ENCODE results near the gene TP53I13. TPM values are rescaled to one million over a fixed set of nuclear protein-coding genes. Genes with fewer than 3 reads are reported as not detected.

TP53I13 gene
- total and polyA plus RNA-seq, 2 of the 13 experiments (the other 11 are each of a cell fraction or from before 2014, with no cell fraction given) = 16.9 to 25.7 TPM

- H3K4me2 ChIP-seq (ENCODE audit: low read depth, low read length) = no peak overlapping the region
- H4K20me1 ChIP-seq (ENCODE audit: insufficient read depth, low read length) = 0 out of 2 replicates have a peak, but pooled peaks cover 5% of the 10 kb centered on the region
- H3K4me1 ChIP-seq (ENCODE audit: insufficient read depth, low read length) = peaks cover 40% of the 10 kb centered on the region
- H3K9me3 ChIP-seq (ENCODE audit: low read length) = no peaks in the 10 kb centered on the region
- no peak for ATAC-seq
- no peak overlapping the region for H3K4me3 ChIP-seq (replicated peaks in 1 of 3; ENCODE audit: insufficient read depth in 1 of 3, low read depth in 2 of 3, low read length in 3 of 3)
- no peak overlapping the region for H3K27ac ChIP-seq (ENCODE audit: extremely low read length, insufficient read depth, low read length)
- intact Hi-C loops (cut with micrococcal nuclease; ENCODE audit: unreplicated experiment) (loop anchor here (10.0 kb wide), 1 partner anchor 265 kb away; the partner anchor contains the start of gene NUFIP2), in situ Hi-C loops (cut with HindIII; ENCODE audit: extremely low pct_ligation_motif_present, low pct_unique_long_range_greater_than_20kb) (no loop called here)
- no peaks in the 10 kb centered on the region for H3K79me2 ChIP-seq (ENCODE audit: insufficient read depth, low read length)
- BruUV-seq (replicated peaks) = no TSS peak
- CTCF ChIA-PET (ENCODE audit: low intra/inter-chr PET ratio, low total read pairs) = no interaction called here
- POLR2A ChIA-PET = interaction anchor here (1.2 kb wide), 1 partner anchor 32 kb away, joined by 3 read pairs; no protein-coding TSS in a partner anchor
- no peak overlapping the region for H3K9ac ChIP-seq (ENCODE audit: insufficient read depth, low read depth, low read length)
- TF ChIP-seq NPAS2 (CRISPR knock-in tag; IDR thresholded peaks at IDR 0.05; ENCODE audit: borderline replicate concordance) = no peak
- no peak for TF ChIP-seq AHR (CRISPR knock-in tag; IDR thresholded peaks at IDR 0.05)
- TF ChIP-seq MAFG (CRISPR knock-in tag; IDR thresholded peaks at IDR 0.05) = no peak
- TF ChIP-seq, protein P1, sequence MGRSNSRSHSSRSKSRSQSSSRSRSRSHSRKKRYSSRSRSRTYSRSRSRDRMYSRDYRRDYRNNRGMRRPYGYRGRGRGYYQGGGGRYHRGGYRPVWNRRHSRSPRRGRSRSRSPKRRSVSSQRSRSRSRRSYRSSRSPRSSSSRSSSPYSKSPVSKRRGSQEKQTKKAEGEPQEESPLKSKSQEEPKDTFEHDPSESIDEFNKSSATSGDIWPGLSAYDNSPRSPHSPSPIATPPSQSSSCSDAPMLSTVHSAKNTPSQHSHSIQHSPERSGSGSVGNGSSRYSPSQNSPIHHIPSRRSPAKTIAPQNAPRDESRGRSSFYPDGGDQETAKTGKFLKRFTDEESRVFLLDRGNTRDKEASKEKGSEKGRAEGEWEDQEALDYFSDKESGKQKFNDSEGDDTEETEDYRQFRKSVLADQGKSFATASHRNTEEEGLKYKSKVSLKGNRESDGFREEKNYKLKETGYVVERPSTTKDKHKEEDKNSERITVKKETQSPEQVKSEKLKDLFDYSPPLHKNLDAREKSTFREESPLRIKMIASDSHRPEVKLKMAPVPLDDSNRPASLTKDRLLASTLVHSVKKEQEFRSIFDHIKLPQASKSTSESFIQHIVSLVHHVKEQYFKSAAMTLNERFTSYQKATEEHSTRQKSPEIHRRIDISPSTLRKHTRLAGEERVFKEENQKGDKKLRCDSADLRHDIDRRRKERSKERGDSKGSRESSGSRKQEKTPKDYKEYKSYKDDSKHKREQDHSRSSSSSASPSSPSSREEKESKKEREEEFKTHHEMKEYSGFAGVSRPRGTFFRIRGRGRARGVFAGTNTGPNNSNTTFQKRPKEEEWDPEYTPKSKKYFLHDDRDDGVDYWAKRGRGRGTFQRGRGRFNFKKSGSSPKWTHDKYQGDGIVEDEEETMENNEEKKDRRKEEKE (IDR thresholded peaks at IDR 0.05) = no peak
- no peak for DNase-seq (ENCODE audit: low spot score)
- H3K27me3 ChIP-seq (ENCODE audit: control insufficient read depth in 1 of 2, insufficient read depth in 2 of 2, low read length in 2 of 2) = 0 out of 5 replicates have a peak, but pooled peaks cover 0 to 8% of the 10 kb centered on the region in 2 experiments
- no peak for FAIRE-seq
- 85% methylated on average over 2 of the region's 2 CpGs for WGBS (ENCODE audit: low lambda C conversion rate)
- no peaks in the 10 kb centered on the region; a peak in 1 of 5 replicates for H3K36me3 ChIP-seq (replicated peaks in 1 of 2; ENCODE audit: control insufficient read depth in 1 of 2, insufficient read depth in 2 of 2, low read length in 2 of 2)
- H2AFZ ChIP-seq (ENCODE audit: low read length) = no peak overlapping the region
Observed at GRCh38 chr17:29559640-29560039, 8.9 kb upstream of the TP53I13 start.

DNA sequence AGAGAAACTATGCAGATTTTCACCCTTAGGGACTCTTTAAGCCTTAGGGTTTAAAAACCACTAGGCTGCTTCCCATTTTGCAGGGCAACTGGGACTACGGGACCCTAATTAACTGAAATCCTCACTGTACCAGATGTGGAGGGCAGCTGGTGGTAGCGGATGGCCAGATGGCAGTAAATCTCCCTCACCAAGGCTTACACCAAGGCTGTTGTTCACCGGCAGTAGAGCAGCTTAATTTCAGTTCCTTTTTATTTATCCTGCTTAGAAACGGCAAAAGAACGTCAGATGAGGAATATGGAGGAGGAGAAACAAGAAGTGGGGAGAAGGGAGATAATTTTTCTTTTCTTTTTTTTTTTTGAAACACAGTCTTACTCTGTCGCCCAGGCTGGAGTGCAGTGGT, 8.2 kb upstream of the TP53I13 start:
- ChIA-PET POLR2A (interaction anchor here (1.2 kb wide), 1 partner anchor 32 kb away, joined by 3 read pairs; no protein-coding TSS in a partner anchor), CTCF (ENCODE audit: low intra/inter-chr PET ratio, low total read pairs) (no interaction called here)
- Histone ChIP-seq H3K4me1 (ENCODE audit: insufficient read depth, low read length) (peaks cover 40% of the 10 kb centered on the region), H3K36me3 (replicated peaks in 1 of 2; ENCODE audit: control insufficient read depth in 1 of 2, insufficient read depth in 2 of 2, low read length in 2 of 2) (no peaks in the 10 kb centered on the region; a peak in 1 of 5 replicates), H3K4me3 (replicated peaks in 1 of 3; ENCODE audit: insufficient read depth in 1 of 3, low read depth in 2 of 3, low read length in 3 of 3) (no peak overlapping the region), H4K20me1 (ENCODE audit: insufficient read depth, low read length) (0 out of 2 replicates have a peak, but pooled peaks cover 5% of the 10 kb centered on the region), H3K9me3 (ENCODE audit: low read length) (no peaks in the 10 kb centered on the region), H3K27me3 (ENCODE audit: control insufficient read depth in 1 of 2, insufficient read depth in 2 of 2, low read length in 2 of 2) (0 out of 5 replicates have a peak, but pooled peaks cover 0 to under 1% of the 10 kb centered on the region in 2 experiments), H3K4me2 (ENCODE audit: low read depth, low read length) (no peak overlapping the region), H3K79me2 (ENCODE audit: insufficient read depth, low read length) (no peaks in the 10 kb centered on the region), H2AFZ (ENCODE audit: low read length) (no peak overlapping the region), H3K9ac (ENCODE audit: insufficient read depth, low read depth, low read length) (no peak overlapping the region), H3K27ac (ENCODE audit: extremely low read length, insufficient read depth, low read length) (no peak overlapping the region)
- BruUV-seq (replicated peaks) = no TSS peak
- TF ChIP-seq ZNF780A (CRISPR knock-in tag; IDR thresholded peaks at IDR 0.05) (no peak), SKI (IDR thresholded peaks at IDR 0.05; ENCODE audit: partially characterized antibody) (no peak), ZNF552 (CRISPR knock-in tag; IDR thresholded peaks at IDR 0.05; ENCODE audit: borderline replicate concordance) (no peak), HNF4A (CRISPR knock-in tag; IDR thresholded peaks at IDR 0.05) (no peak)
- WGBS (ENCODE audit: low lambda C conversion rate) = 96% methylated on average over 6 of the region's 6 CpGs
- no peak for DNase-seq (ENCODE audit: low spot score)
- FAIRE-seq = no peak
- no peak for ATAC-seq
- intact Hi-C loops (cut with micrococcal nuclease; ENCODE audit: unreplicated experiment) (loop anchor here (10.0 kb wide), 1 partner anchor 266 kb away; the partner anchor contains the start of gene NUFIP2), in situ Hi-C loops (cut with HindIII; ENCODE audit: extremely low pct_ligation_motif_present, low pct_unique_long_range_greater_than_20kb) (no loop called here)

All from HepG2 (cell line).